ENCODE data around the gene PADI1.

GRCh38 chr1:17209430-17209829 lies 4.5 kb downstream of the PADI1 start:
- TF ChIP-seq, protein P1, sequence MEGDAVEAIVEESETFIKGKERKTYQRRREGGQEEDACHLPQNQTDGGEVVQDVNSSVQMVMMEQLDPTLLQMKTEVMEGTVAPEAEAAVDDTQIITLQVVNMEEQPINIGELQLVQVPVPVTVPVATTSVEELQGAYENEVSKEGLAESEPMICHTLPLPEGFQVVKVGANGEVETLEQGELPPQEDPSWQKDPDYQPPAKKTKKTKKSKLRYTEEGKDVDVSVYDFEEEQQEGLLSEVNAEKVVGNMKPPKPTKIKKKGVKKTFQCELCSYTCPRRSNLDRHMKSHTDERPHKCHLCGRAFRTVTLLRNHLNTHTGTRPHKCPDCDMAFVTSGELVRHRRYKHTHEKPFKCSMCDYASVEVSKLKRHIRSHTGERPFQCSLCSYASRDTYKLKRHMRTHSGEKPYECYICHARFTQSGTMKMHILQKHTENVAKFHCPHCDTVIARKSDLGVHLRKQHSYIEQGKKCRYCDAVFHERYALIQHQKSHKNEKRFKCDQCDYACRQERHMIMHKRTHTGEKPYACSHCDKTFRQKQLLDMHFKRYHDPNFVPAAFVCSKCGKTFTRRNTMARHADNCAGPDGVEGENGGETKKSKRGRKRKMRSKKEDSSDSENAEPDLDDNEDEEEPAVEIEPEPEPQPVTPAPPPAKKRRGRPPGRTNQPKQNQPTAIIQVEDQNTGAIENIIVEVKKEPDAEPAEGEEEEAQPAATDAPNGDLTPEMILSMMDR (IDR thresholded peaks at IDR 0.05), result no peak
- no peak for TF ChIP-seq POLR2AphosphoS5 (IDR thresholded peaks at IDR 0.05)

All from suprapubic skin (tissue), 3 donors.